ENCODE data around the gene SLC39A2.
"Not testable (repeated sequence)": the region's sequence is repeated elsewhere in the genome, so short reads cannot be mapped to it uniquely, and the experiment has no call there.

The SLC39A2 gene

GRCh38 chr14:20997564-20997963, 1.5 kb upstream of the SLC39A2 start:
- DNase-seq: no peak

GRCh38 chr14:20998139-20998538, 954 bp upstream of the SLC39A2 start:
- no peak for DNase-seq

GRCh38 chr14:20999591-20999990, 498 bp downstream of the SLC39A2 start:
- DNase-seq: no peak

GRCh38 chr14:21001218-21001617, 2.1 kb downstream of the SLC39A2 start:
- no peak for DNase-seq

- no peak for DNase-seq
Measured at GRCh38 chr14:21003788-21004346, 4.8 kb downstream of the SLC39A2 start.

GRCh38 chr14:21009721-21010120, 10.6 kb downstream of the SLC39A2 start:
- not testable (repeated sequence) for DNase-seq

- no peak for DNase-seq
Measured at GRCh38 chr14:21011136-21011535, 12.0 kb downstream of the SLC39A2 start.

GRCh38 chr14:21014761-21015190, 15.7 kb downstream of the SLC39A2 start:
- peak; percentile 91 for DNase-seq

GRCh38 chr14:21015312-21015711, 16.2 kb downstream of the SLC39A2 start:
- no peak for DNase-seq

- no peak for DNase-seq
Measured at GRCh38 chr14:21016413-21017190, 17.5 kb downstream of the SLC39A2 start.

- DNase-seq: no peak
Measured at GRCh38 chr14:21017528-21018245, 18.6 kb downstream of the SLC39A2 start.

- no peak for DNase-seq
Measured at GRCh38 chr14:21018286-21018685, 19.2 kb downstream of the SLC39A2 start.

GRCh38 chr14:21018781-21019180, 19.7 kb downstream of the SLC39A2 start:
- DNase-seq: no peak

GRCh38 chr14:21019366-21019765, 20.3 kb downstream of the SLC39A2 start:
- DNase-seq: no peak

- DNase-seq: no peak
Measured at GRCh38 chr14:21020977-21021545, 22.0 kb downstream of the SLC39A2 start.

- no peak for DNase-seq
Measured at GRCh38 chr14:21022686-21023085, 23.6 kb downstream of the SLC39A2 start.

- DNase-seq: no peak
Measured at GRCh38 chr14:21023174-21023573, 24.1 kb downstream of the SLC39A2 start.

GRCh38 chr14:21023817-21024584, 24.9 kb downstream of the SLC39A2 start:
- DNase-seq: peak; percentile 67

- DNase-seq: peak; percentile 83
Measured at GRCh38 chr14:21024585-21025370, 25.7 kb downstream of the SLC39A2 start, which contains the start of gene NDRG2. Gene NDRG2, minus strand, starts transcription at chr14:21025061. Its CDS starts 1,746 bp downstream, at chr14:21023315.

- no peak for DNase-seq
Measured at GRCh38 chr14:21025371-21026273, 26.5 kb downstream of the SLC39A2 start.

Measured in activated CD8-positive, alpha-beta memory T cell treated with anti-CD3 and anti-CD28 coated beads for 24 hours (primary cell).